GM18505 (cell line): Measurements from ENCODE around the gene DENND1A.

Experiments used
- ATAC-seq: cut with Tn5 transposase; IDR thresholded peaks from one replicate; pipeline ENCODE4 v1.9.1; 2021; ENCODE audit not compliant: unreplicated experiment
- POLR2A ChIP-seq: IDR thresholded peaks from 4 replicates; pipeline ENCODE4 v1.6.1; 2011; ENCODE audit warnings: borderline replicate concordance; ENCODE audit not compliant: insufficient read depth, insufficient read length; ENCODE audit errors: extremely low read depth

The DENND1A gene

DNA sequence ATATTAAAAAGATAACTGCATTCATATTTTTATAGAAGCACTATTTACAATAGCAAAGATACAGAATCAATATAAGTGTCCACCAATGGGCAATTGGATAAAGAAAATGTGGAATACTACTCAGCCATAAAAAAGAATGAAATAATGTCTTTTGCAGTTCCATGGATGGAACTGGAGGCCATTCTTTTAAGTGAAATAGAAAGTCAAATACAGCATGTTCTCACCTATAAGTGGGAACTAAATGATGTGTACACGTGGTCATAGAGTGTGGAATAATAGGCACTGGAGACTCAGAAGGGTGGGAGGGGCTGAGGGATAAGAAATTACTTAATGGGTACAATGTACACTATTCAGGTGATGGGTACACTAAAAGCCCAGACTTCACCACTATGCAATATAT, 53.2 kb downstream of the DENND1A start:
- TF ChIP-seq POLR2A: no peak
- ATAC-seq: no peak

DNA sequence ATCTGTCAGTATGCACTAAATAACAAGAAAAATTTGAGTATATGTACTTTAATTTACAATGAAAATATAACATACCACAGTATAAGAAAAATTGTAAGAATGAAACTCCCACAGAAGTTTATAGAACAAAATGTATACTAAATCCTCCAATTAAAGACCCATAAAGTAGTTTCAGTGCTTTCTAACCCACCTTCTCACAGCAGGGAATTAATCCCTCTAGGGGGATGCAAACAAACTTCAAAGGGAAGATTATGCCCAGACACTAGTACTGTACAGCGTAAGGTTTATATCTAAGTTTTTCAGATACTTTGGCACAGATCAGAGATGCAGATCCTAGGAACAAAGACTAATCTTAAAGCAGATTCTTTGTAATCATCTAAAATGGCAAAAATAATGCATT, 57.2 kb downstream of the DENND1A start:
- TF ChIP-seq POLR2A: no peak
- ATAC-seq: no peak

DNA sequence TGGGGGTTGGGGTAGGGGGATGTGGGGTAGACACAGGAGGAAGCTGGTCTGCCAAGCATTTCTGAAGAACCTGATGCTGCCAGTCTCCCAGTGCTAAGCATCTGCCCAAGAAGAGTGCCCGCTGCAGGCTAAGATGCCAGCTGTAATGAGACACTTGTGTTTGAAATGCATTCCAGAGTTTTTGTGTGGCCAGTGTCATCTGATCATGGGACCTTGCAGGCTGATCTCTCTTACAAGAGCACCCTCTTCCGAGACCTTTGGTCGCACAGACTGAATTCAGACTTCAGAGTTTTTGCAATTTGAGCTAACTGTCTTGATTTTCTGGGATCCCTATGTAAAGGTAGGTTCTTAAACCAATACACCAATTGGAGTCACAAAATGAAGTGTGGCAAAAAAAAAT, 58.1 kb downstream of the DENND1A start:
- no peak for TF ChIP-seq POLR2A
- no peak for ATAC-seq

DNA sequence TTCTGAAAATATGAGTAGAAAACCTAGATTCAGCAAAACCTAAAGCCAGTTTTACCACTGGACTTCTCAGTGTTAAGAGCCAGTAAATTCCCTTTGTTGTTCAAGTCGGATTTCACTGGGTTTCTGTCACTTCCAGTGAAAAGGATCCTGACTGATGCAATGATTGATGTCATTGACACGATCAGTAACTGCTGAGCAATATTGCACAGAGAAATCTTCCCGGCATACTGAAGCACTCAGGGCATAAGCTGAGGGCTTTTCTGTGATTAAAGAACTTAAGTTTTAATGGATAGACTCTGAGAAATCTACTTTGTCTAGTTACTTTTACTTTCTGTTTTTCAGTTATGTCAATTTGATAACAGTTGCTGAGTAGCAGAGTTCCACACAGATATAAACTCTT, 61.9 kb downstream of the DENND1A start:
- no peak for TF ChIP-seq POLR2A
- no peak for ATAC-seq

DNA sequence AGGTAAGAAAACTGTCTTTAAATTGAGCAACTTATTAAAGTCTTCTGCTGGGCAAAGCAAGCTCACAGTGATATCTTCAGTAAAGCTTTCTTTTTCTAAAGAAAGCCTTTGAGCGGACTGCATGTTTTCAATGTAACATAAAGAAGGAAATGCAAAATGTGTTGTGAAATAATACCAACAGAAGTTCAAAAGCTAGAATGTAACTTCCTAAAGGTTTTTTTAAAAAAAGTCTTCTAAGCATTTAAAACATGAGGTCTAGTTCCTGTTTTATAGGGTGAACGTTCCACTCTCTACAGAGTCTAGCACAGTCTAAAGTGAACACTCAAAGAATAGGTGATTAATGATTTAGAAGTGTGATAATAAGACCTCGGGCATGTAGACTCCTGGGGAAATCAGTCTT, 62.9 kb downstream of the DENND1A start:
- no peak for TF ChIP-seq POLR2A
- ATAC-seq: no peak

DNA sequence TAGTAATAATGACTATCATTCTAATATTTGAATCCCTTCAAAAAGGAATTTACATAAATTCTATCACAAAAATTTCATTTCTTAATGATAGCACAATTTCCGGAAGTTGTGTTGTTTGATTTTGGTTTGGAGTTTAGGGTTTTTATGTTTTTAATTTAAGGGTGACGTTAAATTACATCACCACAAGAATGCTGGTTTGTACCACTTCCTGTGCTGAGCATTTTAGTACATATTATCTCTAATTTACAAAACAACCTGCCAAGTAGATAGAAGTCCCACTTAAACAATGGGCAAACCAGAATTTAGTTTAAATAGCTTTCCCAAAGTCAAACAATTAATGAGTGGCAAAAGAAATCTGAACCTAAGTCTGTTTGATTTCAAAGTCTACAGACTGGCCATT, 63.4 kb downstream of the DENND1A start:
- no peak for TF ChIP-seq POLR2A
- ATAC-seq: no peak

DNA sequence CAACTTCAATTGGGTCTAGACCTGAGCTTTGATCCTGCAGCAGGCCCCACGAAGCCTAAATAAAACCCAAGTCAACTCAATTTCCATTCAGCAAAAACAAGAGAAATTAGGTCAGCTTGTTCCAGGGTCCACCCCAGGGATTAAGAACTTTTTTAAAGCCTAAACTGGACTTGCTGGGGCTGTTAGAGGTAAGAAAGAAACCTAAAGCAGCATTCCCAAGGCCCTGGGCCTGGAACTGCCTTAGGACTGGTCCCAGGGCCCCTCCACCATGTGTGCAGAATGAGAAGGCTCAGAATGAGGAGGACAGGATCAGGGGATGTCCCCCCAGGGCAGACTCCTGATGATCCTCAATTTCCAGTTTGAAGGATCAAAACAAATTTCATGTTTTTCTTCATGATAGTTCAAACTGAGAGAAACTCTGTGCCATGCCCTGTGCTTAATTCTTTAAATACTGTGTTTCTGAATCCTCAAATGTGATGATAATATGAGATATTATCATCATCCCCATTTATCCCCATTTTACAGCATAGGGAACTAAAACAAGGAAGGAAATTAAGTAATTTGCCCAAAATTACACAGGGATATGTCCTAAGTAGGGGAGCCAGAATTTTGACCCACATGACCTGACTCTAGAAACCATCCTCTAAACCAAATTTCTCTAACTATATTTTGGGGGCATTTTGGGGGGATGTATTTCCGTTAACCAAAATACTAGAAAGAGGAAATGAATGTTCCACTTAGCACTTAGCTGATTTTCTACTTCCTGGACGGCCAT, 64.5 kb downstream of the DENND1A start:
- ATAC-seq: no peak
- TF ChIP-seq POLR2A: no peak

DNA sequence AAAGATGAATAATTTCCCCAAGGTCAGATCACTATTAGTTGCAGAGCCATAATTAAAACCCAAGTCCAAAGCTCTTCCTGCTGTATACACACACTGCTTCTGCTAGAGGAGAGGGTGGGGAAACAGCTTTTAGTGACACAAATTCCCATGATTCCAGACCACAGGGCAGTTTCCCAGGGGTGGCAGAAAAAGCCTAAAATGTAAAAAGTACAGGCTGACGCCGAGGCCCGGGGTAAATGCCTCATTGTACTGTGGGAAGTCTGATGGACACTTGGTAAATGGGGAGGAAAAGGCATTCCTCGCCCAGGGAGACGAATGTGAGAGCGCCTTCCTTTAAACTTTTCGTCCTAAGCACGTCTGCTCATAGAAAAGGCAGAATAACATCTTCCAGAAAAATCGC, 65.7 kb downstream of the DENND1A start:
- no peak for ATAC-seq
- no peak for TF ChIP-seq POLR2A

DNA sequence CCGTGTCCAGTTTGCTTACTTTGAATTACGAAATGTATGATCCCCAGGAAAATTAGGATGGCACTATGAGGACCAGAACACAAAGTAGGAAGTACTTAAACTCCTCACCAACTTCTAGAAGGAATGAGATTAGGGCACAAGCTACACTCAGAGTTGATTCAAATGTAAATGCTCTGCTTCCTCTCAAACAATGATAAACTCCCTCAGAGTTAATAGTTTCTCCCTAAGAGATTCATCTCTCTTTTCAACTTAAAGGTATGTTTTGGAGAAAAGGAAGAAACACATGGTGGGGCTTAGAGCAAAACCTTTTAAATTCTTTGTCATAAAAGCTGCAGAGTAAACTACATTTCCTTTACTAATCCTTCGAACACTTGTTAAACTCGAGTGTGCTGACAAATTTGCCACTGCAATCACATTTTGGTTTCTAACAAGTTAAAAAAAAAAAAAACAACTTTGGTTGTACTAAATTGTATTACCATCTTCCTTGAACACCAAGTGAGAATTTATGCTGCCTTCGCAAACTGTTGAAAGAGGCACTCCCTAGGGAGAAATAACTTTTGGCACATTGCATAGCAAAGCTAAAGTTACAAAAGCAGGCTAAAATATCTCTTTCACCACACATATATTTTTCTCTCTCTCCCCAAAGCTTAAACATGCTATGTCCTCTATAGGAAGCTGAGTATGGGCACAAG, 66.6 kb downstream of the DENND1A start:
- no peak for ATAC-seq
- TF ChIP-seq POLR2A: no peak

DNA sequence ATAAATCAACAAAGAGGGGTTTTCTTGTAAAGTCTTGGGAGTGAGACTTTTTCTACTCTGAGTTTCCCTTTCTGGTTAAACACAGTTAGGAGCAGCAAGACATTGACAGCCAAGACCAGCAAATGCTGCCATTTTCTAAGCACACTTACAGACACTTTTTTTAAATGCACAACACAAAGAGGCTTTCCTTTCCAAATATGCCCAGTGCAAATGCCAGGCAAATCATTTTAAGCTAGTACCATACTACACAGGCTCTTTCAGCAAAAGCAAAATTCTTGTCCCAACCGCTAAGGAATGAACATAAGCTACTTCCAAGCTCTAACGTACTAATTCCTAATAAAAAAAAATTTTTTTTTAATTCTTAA, 68.2 kb downstream of the DENND1A start:
- TF ChIP-seq POLR2A: no peak
- no peak for ATAC-seq

DNA sequence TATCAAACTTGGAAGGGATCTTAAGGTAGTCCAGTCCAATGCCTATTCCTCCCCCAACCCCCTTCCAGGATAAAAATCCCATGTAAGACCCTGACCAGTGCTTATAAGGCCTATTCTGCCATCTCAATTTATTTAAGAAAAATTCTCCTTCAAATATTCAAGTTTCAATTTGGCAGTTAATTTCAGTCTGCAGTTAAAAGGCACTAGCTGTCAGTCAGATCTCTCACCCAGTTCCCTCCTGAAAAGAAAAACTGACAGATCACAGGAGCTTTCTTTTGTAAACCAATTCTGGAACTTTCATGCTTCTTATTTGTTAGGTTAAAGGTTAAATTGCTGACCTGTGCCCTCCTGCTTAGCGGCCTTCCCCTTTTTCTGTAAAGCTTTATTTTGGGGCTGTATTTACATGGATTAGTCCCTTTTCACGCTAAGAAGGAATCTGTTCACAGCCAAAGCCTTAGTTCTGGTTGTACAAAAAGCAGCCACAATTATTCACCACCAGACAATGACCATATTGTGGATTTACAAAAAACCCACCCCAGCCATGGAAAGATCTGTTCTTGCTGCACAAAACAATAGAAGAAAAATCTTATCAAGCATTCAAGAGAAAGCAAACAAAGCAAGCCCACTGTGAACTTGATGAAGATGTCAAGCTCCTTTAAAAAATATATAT, 68.7 kb downstream of the DENND1A start:
- no peak for TF ChIP-seq POLR2A
- no peak for ATAC-seq

DNA sequence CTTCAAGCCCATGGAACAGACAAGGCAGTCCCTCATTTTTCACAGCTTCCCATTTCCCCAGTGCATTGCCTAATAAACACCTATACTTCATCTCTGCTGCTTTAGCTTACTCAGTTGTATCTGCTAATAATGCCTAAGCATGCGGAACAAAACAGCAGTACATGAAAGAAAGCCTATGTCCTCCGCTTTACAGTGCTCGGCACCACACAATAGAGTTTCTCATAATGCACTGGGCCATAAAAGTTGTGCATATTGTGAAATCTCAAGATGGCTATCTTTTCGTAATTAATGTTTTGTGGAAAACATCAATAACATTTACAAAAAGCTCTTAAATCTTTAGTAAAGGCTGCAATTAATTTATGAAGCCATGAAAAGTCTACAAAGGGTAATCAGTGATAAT, 69.3 kb downstream of the DENND1A start:
- ATAC-seq: no peak
- TF ChIP-seq POLR2A: no peak

DNA sequence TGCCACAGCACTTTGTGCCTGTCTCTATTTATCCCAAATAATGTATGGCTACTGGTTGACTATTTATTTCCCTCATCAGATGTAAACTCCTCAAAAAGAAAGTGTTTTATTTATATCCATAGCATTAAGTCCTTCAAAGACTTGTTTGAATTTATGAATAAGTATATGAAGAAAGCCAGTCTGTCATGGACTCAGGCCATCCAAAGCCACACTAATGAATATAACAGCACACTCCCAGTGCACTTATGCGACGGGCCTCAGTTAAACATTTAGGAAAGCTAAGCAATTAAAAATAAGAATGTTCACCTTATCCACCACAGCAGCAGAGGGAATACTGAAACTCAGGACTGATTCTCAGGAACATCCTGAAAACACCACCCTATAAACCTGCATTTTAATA, 77.5 kb downstream of the DENND1A start:
- no peak for ATAC-seq
- TF ChIP-seq POLR2A: no peak

DNA sequence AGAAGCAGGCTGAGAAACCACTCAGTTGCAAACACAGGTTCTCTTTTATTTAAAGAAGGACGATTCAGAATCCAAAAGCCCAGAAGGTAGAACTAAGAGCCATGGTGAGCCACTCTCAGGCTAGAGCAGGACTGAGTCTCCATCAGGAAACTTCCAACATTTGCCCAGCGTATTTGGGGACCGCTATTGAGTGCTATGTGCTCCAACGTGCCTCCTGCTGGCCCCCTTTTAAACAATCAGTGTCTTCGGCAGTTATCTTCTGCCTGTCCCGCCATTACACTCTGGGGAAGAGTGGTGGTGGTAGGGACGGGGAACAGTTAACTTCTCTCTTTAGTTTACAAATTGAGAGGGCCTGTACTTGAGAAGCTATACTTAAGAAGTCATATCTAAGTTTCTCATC, 78.1 kb downstream of the DENND1A start:
- no peak for TF ChIP-seq POLR2A
- ATAC-seq: no peak

DNA sequence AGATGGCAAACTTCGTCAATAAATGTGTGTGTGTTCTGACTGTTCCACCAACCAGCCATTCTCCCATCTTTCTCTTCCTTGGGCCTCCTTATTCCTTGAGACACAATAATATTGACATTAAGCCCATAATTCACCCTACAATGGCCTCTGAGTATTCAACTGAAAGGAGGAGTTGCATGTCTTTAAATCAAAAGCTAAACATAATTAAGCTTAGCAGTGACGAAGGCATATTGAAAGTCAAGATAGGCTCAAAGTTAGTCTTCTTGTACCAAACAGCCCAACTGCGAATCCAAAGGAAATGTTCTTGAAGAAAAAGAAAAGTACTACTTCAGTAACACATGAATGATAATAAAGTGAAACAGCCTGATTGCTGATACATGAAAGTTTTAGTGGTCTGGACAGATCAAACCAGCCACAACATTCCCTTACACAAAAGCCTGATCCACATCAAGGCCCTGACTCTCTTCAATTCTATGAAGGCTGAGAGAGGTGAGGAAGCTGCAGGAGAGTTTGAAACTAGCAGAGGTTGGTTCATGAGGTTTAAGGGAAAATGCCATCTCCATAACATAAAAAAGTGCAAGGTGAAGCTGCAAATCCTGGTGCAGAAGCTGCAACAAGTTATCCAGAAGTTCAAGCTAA, 81.4 kb downstream of the DENND1A start:
- ATAC-seq: no peak
- no peak for TF ChIP-seq POLR2A

DNA sequence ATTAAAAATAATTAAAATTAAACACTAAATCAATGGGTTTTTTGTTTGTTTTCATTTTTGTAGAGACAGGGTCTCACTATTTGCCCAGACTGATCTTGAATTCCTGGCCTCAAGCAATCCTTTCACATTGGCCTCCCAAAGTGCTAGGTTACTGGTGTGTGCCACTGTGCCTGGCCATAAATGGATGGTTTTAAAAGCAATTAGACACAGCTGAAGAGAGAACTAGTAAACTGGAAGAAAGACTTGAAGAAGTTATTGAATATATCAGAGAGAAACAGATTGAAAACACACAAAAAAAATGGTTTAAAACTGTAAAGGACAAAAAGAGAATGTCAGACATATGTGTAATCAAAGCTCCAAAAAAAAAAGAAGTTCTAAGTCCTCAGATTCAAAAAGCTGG, 83.0 kb downstream of the DENND1A start:
- no peak for ATAC-seq
- no peak for TF ChIP-seq POLR2A
